OCI-LY1 (cell line): ENCODE data around the gene PLEKHM1.

Source experiments
- CTCF ChIP-seq: fragments of 200-600 bp; sonication (generic), shearing (Covaris generic); IDR thresholded peaks from 2 replicates; pipeline ENCODE4 v1.5.1; 2017; ENCODE audit warnings: mild to moderate bottlenecking, antibody characterized with exemption, low read length, moderate library complexity, mixed read lengths
- EZH2 ChIP-seq: fragments of 200-600 bp; sonication (generic), shearing (Covaris generic); IDR thresholded peaks from 2 replicates; pipeline ENCODE4 v1.8.0; 2017; ENCODE audit warnings: borderline replicate concordance, mixed run types, mild to moderate bottlenecking, antibody characterized with exemption, low read length, moderate library complexity, mixed read lengths

DNA sequence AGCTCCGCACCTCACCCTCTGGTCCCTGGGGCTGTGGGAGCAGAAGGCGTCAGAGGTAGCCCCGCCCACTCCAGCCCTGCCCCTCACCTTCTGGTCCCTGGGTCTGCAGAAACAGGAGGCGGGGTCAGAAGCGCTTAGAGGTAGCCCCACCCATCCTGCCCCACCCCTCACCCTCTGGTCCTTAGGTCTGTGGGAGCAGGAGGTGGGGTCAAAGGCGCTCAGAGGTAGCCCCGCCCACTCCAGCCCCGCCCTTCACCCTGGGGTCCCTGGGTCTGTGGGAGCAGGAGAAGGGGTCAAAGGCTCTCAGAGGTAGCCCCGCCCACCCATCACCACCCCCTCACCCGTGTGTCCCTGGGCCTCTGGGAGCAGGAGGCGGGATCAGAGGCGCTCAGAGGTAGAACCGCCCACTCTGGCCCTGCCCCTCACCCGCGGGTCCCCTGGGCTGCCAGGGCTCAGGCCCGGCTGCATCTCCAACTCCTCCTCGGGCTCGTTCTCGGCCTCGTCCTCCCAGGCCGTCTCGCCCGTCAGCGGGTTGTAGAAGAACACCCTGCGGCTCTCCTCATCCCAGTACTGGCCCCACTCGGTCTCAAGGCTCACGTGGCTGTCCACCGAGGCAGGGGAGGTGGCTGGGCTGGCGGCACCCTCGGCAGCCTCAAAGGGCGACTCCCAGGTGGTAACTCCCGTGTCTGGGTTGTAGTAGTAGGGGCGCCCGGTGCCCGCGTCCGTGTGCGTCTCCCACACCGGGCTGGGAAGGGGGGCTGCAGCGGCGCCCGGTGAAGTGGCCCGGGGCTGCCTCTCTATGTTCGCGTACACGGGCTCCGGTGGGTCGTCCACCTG lies 85.1 kb downstream of the PLEKHM1 start:
- TF ChIP-seq CTCF (no peak), EZH2 (no peak)
